Stromal cell of bone marrow (primary cell): Measurements from ENCODE around the gene INHBB.

ENCODE experiments used
- DNase-seq: peaks from one replicate; pipeline ENCODE4 v3.0.0-alpha.2; 2012; ENCODE audit warnings: low read depth

INHBB gene

DNA sequence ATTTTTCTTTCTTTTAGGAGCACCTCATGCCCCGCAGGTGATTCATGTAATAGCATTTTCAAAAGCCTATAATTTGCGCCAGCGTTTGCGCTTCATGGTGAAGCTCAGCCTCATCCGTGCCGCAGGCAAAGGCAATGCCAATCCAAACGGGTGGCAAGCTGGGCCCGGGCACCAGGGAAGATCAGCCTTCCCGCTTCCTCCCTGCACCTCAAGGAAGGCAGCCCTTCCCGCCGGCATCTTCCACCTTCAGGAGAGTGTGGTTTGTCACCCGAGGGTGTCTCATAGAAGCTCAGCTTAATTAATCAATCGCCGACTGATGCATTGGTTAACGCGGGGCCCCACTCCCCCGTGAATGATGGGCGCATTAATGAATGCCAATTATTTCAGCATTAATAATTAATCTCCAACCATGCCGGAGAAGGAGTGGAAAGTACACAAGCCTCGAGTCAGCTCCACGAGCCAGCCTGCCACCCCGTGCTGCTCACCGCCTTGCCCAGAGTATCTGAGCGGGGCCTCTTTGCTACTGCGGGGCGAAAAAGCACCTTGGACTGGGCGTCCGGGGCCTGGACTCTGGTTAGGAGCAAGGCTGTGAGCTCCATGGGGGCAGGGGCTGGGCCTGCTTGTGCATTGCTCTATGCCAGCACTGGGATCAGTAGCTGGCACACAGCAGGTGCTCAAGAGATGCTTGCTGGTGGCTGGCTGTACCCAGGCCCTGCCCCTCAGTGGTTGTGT is 13.0 kb downstream of the INHBB start:
- no peak for DNase-seq

GRCh38 chr2:120360307-120360855 is 14.4 kb downstream of the INHBB start:
- DNase-seq = no peak

DNA sequence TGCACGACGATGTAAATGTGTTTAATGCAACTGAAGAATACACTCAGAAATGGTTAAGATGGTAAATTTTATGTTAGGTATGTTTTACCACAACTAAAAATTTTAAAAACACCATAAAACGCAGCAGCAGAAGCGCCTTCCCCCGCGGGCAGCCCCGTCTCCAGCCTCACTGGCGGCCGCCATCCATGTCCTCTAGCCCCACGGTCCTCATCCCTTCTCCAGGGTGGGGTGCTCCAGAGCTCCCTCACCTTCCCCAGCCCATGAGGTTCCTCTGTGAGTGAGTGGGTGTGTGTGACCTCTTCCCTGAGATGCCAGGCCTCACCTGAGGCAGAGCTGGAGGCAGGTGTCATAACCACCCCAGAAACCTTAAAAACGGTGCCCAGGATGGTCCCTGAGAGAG is 17.0 kb downstream of the INHBB start:
- no peak for DNase-seq

DNA sequence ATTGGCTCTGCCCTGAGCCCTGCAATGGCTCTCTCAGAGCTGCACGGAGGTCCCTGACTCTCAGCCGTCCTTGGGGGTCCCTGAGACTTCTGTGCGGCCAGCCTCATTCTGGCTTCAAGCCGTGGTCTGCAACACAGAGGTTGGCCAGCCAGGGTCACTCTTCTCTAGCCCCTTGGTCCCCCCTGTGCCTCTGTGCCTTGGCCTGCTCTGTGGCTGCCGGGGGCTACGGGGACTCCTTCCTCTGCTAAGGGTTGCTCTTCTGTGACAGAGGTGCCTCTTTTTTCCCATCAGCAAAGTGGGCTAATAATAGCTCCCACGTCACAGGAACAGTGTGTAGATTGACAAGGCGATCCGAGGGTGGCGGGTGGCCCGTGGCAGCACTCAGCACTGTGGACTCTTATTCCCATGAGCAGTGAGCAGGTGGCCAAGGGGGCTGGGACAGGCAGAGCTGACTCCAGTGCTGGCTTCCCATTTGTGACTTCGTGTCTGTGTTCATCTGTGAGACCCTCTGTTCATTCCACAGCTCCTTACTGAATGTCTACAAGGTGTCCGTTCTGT is 19.4 kb downstream of the INHBB start:
- DNase-seq = no peak

DNA sequence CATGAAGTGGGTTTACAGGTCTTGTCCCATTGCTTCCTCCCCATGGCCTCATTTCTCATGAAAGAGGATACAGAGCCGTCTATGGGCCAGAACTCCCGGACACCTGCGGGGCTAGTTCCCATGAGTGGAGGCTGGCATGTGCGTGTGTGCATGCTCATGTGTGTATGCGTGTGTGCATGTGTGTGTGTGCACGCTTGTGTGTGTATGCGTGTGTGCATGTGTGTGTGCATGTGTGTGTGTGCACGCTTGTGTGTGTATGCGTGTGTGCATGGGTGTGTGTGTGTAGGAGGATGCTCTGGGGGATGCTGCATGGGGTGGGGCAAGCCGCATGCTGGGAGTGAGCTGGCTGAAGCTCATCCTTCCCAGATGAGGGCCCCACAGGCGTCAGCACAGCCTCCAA is 20.8 kb downstream of the INHBB start:
- DNase-seq = no peak

DNA sequence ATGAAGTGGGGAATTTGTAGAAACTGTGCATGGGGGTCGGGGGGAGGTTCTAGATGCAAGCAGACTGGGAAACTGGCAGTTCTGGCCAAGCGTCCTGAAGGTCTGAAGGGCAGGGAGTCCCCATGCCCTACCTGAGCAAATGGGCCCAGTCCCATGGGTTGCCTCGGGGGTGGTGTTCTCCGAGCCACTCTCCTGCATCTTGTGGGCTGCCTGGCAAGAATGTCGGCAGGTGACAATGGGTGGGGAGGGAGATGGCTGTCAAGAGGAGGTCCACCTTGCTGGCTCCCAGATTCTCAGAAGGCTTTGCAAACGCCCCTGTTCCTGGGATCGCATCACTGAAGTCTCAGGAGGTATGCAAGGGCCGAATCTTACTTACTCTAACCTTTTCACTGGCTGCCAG is 21.3 kb downstream of the INHBB start:
- no peak for DNase-seq

DNA sequence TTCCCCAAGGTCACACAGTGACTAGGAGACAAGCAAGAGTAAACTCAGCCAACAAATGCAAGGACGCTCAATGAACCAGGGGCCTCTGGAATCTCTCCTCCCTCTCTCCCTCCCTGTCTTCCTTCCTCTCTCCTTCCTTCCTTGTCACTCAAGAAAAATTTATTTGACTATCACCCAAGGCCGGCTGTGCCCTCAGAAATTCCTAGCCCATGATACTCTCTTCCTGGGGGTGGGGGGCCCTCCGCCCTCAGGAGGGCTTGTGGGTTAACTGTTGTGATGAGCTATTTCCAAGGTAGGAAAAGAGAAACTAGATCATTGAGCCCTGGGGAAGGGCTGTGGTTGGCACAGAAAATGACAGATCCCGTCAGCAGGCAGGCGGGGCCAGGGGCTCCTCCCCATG is 21.7 kb downstream of the INHBB start:
- no peak for DNase-seq

GRCh38 chr2:120368086-120368485 is 22.1 kb downstream of the INHBB start:
- DNase-seq = no peak

DNA sequence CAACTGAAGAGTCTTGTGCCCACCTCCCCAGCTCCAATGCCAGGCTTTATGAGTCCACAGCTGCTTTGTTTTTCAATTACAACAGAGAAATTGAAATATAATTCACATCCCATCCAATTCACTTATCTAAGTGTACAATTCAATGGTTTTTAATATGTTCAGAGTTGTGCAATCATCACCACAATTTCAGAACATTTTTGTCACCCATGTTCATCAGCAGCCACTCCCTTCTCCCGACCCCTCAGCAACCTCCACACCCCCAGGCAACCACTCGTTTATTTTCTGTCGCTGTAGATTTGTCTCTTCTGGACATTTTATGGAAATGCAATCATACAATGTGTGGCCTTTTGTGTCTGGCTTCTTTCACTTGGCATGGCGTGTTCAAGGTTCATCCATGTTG is 23.3 kb downstream of the INHBB start:
- no peak for DNase-seq

- no peak for DNase-seq
These were observed 26.2 kb downstream of the INHBB start for GRCh38 chr2:120371969-120372625.

DNA sequence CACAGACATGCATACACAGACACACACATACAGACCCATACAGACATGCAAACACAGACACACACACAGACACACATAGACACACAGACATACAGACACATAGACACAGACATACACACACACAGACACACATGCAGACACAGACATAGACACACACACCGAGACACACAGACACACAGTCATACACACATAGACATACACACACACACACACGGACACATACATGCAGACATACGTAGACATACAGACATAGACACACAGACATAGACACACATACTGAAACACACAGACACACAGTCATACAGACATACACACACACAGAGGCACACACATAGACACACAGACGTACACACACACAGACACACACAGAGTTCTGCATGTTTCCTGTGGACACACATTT is 26.9 kb downstream of the INHBB start:
- DNase-seq = no peak

DNA sequence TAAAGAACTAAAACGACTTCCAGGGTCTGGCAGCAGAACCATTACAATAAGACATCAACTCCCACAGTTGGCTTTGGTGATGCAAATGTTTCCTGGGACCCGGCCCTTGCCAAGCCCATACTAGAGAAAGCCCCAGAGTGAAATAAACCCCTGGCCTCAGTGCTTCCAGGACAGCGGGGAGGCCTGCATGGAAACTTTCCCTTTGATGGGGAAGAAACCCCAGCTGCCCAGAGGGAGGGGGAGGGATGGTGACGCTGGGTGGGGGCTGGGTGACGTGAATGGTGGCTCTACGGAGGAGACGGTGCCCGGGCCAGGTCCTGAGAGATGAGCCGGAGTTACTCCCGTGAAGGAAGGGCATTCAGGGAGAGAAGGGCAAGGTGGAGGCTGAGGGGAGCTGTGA is 27.5 kb downstream of the INHBB start:
- DNase-seq = no peak

DNA sequence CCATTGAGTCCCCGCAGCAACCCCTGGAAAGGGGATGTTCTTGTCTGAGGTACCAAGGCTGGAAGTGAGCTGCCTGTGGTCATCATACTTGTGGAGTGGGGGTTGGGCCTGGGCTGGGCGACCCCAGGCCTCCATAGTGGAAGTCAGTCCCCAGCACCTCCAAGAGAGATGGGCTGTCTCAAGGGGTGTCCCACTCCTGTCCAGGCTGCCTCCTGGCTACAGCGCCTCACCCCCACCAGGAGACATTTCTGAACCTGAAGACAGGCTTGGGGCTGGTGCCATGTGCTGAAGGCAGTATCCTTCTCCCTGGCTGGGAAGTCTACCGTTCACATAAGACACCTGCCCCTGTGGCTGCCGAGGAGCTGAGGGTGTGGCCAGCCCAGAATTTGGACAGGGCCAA is 28.9 kb downstream of the INHBB start:
- DNase-seq = no peak

- no peak for DNase-seq
These were observed 29.5 kb downstream of the INHBB start for GRCh38 chr2:120375251-120376020.

DNA sequence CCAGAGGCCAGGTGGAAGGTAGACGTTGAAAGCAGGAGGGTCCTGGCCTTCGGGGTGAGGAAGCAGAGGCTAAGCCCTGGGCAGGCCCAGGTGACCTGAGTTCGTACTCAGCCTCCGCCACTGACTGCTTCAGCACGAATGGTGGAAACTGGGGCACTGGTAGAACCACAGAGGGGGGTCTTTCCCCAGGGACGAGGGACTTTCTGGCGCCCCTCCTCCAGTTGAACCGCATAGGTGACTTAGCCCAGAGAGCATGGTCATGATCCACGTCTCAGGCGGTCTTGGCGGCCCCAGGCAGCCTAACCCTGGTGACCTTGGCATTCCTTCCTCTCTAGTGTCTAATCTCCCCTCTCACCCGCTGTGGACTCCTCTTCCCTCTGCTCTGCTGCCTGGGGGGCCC is 30.2 kb downstream of the INHBB start:
- no peak for DNase-seq

GRCh38 chr2:120376679-120377640 is 31.0 kb downstream of the INHBB start:
- no peak for DNase-seq

GRCh38 chr2:120378605-120379004 is 32.7 kb downstream of the INHBB start:
- no peak for DNase-seq

DNA sequence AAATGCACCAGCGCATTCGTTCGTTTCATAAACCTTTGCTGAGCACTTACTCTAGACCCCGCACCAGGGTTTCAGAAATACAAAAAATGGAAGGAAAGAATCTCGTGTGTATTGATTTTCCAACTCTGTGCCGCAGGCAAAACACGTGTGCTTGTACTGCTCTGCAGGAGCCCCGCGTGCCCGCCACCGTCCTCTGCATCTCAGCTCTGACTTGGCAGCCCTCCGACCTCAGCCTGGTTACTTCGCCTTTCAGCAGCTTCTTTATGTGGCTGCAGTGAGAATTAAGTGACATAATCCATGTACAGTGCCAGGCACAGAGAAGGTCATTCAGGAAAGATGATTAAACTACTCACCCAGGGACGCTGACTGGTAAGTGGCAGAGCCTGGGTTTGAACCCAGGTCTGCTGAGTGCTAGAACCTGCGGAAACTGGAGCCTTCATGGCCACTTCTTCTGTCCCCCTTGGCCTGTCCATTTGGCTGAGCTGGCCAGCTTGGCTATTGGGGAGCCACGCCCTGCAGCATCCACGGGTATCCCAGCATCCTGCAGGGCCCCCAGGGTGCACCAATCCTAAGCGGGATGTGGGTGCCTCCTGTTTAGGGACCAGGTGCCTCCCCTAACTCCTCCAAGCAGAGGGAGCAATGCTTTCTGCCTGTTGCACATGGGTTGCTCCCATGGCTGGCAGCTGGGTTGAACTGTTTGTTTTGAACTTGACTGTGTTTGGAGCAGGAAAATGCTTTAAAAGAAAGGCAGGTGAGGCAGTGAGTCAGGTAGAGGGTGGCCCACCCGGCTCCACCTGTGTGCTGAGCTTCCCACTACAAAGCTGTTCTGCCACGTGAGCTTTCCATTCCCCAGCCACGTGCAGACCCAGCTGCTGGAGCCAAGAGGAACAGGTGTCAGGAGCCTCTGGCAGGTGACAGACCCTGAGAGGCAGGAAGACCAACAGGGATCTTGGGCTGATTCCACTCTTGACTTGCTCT is 34.3 kb downstream of the INHBB start:
- no peak for DNase-seq

DNA sequence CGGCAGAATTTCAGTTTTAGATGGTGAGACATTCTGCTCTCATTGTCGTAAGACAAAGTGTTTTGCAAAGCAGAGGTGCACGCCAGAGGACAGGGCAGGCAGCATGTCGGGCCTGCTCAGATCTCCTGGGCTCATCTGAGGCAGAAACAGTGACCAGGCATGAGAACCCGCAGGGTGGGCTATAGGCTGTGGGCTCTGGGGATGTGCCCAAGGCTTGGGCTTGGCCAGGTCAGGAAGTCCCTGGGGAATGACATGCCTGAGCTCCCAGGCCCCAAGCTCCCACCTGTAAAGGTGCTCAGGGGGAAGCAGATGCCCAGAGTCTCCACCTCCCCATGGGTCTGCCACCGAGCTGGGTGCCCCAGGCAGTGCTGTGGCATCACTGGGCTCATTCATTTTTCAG is 35.3 kb downstream of the INHBB start:
- DNase-seq = no peak

DNA sequence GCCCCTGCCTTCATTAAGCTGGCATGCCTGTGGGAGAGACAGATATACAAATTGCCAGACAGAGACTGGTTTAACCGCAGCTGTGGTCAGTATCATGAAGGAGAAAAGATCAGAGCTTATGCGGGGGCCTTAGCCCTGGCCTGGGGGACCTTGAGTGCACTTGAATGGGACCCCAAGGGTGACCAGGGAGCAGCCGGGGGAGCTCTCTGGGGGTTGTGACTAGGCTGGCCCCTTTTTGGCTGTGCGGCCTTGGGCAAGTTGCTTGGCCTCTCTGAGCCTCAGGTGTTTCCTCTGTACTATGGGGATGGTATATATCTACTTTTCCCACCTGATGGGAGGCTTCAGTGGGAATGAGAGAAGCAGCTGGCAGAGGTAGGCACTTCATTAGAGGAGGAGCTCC is 35.7 kb downstream of the INHBB start:
- DNase-seq = no peak
